Measurements from ENCODE around the gene S100A3. TPM values are rescaled to one million over a fixed set of nuclear protein-coding genes. Genes with fewer than 3 reads are reported as not detected.

S100A3 gene
- total RNA-seq, 2 experiments from 2014 or later, result not detected

- Mint-ChIP-seq H3K36me3 (ENCODE audit: low read depth) (no peaks in the 10 kb centered on the region), H3K4me3 (no peak overlapping the region), H3K9me3 (no peaks in the 10 kb centered on the region), H3K27me3 (no peaks in the 10 kb centered on the region), H3K27ac (no peak overlapping the region), H3K4me1 (peaks cover 44% of the 10 kb centered on the region)
- ChIA-PET CTCF (interaction anchor here (1.1 to 3.8 kb wide), 3 partner anchors 23 to 235 kb away, joined by 3 to 35 read pairs (median 3); partner anchors contain the start of genes S100A2 and S100A6), POLR2A (interaction anchor here (2.4 kb wide), 1 partner anchor 19 kb away, joined by 7 read pairs; no protein-coding TSS in a partner anchor)
- no peak for DNase-seq
Measured at GRCh38 chr1:153513023-153513422, 36.0 kb downstream of the S100A3 start.

- peak; percentile 80 for DNase-seq
- no peak overlapping the region for H3K4me3 Mint-ChIP-seq
- peaks cover 40% of the 10 kb centered on the region for H3K4me1 Mint-ChIP-seq
- CTCF ChIA-PET, result interaction anchor here (0.7 to 6.5 kb wide), 35 partner anchors 9 to 456 kb away, joined by 3 to 148 read pairs (median 6); partner anchors contain the start of genes CHTOP, CREB3L4, ILF2 and S100A1
- no peak overlapping the region for H3K27ac Mint-ChIP-seq
- no peaks in the 10 kb centered on the region for H3K36me3 Mint-ChIP-seq (ENCODE audit: low read depth)
- POLR2A ChIA-PET, result interaction anchor here (0.8 to 2.4 kb wide), 5 partner anchors 22 to 62 kb away, joined by 3 to 20 read pairs (median 9); no protein-coding TSS in a partner anchor
- no peaks in the 10 kb centered on the region for H3K27me3 Mint-ChIP-seq
- no peaks in the 10 kb centered on the region for H3K9me3 Mint-ChIP-seq
Measured at GRCh38 chr1:153510984-153511410, 38.1 kb downstream of the S100A3 start.

GRCh38 chr1:153509729-153510354, 39.2 kb downstream of the S100A3 start:
- ChIA-PET POLR2A (interaction anchor here (0.9 to 2.4 kb wide), 4 partner anchors 23 to 106 kb away, joined by 3 to 20 read pairs (median 8); partner anchors contain the start of gene S100A14), CTCF (interaction anchor here (0.8 to 6.5 kb wide), 18 partner anchors 8 to 246 kb away, joined by 3 to 148 read pairs (median 8); partner anchors contain the start of genes CHTOP, ILF2, S100A14 and S100A2)
- H3K27ac Mint-ChIP-seq, result no peak overlapping the region
- no peaks in the 10 kb centered on the region for H3K27me3 Mint-ChIP-seq
- H3K4me3 Mint-ChIP-seq, result no peak overlapping the region
- peak; percentile 77 for DNase-seq
- no peaks in the 10 kb centered on the region for H3K9me3 Mint-ChIP-seq
- peaks cover 29% of the 10 kb centered on the region for H3K4me1 Mint-ChIP-seq
- no peaks in the 10 kb centered on the region for H3K36me3 Mint-ChIP-seq (ENCODE audit: low read depth)

DNA sequence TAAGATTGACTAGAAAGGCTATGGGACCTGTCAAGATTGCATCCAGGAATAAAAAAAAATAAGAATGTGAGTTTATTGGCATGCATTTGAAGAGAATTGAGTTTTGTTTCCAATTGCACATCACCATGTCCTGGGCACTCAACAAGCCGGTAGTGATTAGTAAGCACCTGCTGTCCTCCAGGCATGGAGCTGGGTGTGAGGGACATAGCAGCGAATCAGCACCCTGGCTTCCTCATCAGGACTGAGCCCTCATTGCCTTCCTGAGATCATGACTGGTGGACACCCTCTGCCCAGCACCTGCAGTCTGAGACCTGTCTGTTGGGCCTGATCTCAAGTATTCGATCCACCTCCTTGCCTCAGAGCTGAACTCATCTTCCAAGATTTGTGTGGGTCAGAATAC, 40.0 kb downstream of the S100A3 start:
- POLR2A ChIA-PET, result interaction anchor here (0.9 kb wide), 1 partner anchor 59 kb away, joined by 3 read pairs; no protein-coding TSS in a partner anchor
- no peak overlapping the region for H3K4me3 Mint-ChIP-seq
- no peaks in the 10 kb centered on the region for H3K27me3 Mint-ChIP-seq
- DNase-seq, result no peak
- CTCF ChIA-PET, result interaction anchor here (3.0 to 6.5 kb wide), 7 partner anchors 11 to 126 kb away, joined by 12 to 148 read pairs (median 35); partner anchors contain the start of genes CHTOP, S100A14, S100A2 and S100A6
- H3K4me1 Mint-ChIP-seq, result peaks cover 25% of the 10 kb centered on the region
- H3K27ac Mint-ChIP-seq, result no peak overlapping the region
- no peaks in the 10 kb centered on the region for H3K9me3 Mint-ChIP-seq
- no peaks in the 10 kb centered on the region for H3K36me3 Mint-ChIP-seq (ENCODE audit: low read depth)

DNA sequence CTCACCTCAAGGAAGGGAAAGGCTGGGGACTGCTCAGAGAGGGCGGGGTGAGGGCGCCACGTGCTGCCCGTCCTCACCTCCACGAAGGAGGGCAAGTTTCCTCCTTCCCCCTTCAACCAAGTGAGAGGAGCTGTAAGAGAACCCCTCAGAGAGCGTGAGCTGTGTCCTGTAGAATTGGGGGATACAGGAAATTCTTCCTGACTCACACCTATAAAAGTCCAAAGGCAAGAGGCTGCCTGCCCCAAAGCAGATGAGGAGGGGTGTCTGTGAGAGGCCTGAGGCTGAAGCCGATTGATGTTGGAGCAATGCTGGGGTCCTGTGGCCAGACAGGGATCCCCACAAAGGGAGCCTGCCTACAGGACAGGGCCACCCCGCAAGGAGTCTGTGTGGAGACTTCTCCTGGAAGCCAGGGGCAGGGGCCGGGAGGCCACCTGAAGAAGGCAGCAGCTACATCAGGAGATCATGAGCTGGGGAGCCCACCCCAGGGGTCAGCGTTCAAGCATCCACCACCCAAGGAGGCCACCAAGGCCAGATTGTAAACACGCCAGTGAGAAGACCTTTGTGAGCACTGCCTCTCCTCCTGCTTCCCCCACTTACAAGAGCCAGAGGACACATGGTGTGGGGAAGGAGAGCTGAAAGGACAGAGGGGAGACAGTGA, 41.0 kb downstream of the S100A3 start:
- POLR2A ChIA-PET, result interaction anchor here (1.3 kb wide), 1 partner anchor 28 kb away, joined by 3 read pairs; the partner anchor contains the start of gene S100A6
- Mint-ChIP-seq H3K4me1 (peaks cover 19% of the 10 kb centered on the region), H3K4me3 (no peak overlapping the region), H3K9me3 (no peaks in the 10 kb centered on the region), H3K27me3 (no peaks in the 10 kb centered on the region), H3K36me3 (ENCODE audit: low read depth) (no peaks in the 10 kb centered on the region), H3K27ac (no peak overlapping the region)
- no peak for DNase-seq
- CTCF ChIA-PET, result interaction anchor here (0.6 to 6.5 kb wide), 5 partner anchors 10 to 144 kb away, joined by 4 to 148 read pairs (median 83); partner anchors contain the start of genes S100A14 and S100A6

GRCh38 chr1:153506831-153507413, 42.1 kb downstream of the S100A3 start:
- no peaks in the 10 kb centered on the region for H3K36me3 Mint-ChIP-seq (ENCODE audit: low read depth)
- no peak overlapping the region for H3K27ac Mint-ChIP-seq
- no peak for DNase-seq
- CTCF ChIA-PET, result interaction anchor here (5.2 to 6.5 kb wide), 3 partner anchors 27 to 110 kb away, joined by 83 to 148 read pairs (median 104); partner anchors contain the start of genes S100A14 and S100A6
- H3K9me3 Mint-ChIP-seq, result no peaks in the 10 kb centered on the region
- H3K4me1 Mint-ChIP-seq, result peaks cover 17% of the 10 kb centered on the region
- H3K4me3 Mint-ChIP-seq, result no peak overlapping the region
- no peaks in the 10 kb centered on the region for H3K27me3 Mint-ChIP-seq
- POLR2A ChIA-PET, result interaction anchor here (1.3 kb wide), 1 partner anchor 29 kb away, joined by 3 read pairs; the partner anchor contains the start of gene S100A6

GRCh38 chr1:153506386-153506785, 42.7 kb downstream of the S100A3 start:
- Mint-ChIP-seq H3K27me3 (no peaks in the 10 kb centered on the region), H3K4me3 (no peak overlapping the region), H3K4me1 (peaks cover 14% of the 10 kb centered on the region), H3K9me3 (no peaks in the 10 kb centered on the region), H3K27ac (no peak overlapping the region), H3K36me3 (ENCODE audit: low read depth) (no peaks in the 10 kb centered on the region)
- ChIA-PET CTCF (interaction anchor here (6.1 to 6.5 kb wide), 2 partner anchors 64 to 111 kb away, joined by 104 to 148 read pairs; partner anchors contain the start of gene S100A14), POLR2A (no interaction called here)
- no peak for DNase-seq

DNA sequence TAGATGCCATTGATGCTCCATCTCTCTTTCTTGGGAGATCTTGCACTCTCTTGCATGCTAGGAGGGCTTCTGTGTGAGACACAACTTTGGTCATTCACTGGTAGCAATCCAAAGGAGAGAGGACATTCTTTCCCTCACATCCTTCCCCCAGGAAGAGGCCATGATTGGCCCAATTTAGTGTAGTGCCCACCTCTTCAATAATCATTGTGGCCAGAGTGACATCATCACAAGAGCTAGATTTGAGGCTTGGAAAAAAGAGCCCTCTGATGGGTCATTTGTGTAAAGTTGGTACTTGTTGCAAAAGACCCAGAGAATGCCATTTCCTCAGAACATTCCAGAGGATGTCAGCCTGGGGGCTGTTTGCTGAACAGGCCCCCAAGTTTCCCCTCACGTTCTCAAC, 43.5 kb downstream of the S100A3 start:
- Mint-ChIP-seq H3K27me3 (peaks cover 2% of the 10 kb centered on the region), H3K9me3 (no peaks in the 10 kb centered on the region), H3K27ac (no peak overlapping the region), H3K4me3 (no peak overlapping the region), H3K36me3 (ENCODE audit: low read depth) (no peaks in the 10 kb centered on the region), H3K4me1 (peaks cover 6% of the 10 kb centered on the region)
- DNase-seq, result no peak
- ChIA-PET CTCF (interaction anchor here (1.6 kb wide), 1 partner anchor 10 kb away, joined by 6 read pairs; no protein-coding TSS in a partner anchor), POLR2A (no interaction called here)

DNA sequence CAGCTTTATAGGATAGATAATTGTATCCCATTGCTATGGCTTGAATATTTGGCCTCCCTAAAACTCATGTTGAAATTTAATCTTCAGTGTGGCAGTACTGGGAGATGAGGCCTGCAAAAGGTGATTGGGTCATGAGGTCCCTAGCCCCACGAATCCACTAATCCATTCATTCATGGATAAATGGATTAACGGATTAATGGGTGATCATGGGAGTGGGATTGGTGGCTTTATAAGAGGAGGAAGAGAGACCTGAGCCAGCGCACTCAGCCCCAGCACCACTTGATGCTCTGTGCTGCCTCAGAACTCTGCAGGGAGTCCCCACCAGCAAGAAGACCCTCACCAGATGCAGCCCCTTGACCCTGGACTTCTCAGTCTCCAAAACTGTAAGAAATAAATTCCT, 45.3 kb downstream of the S100A3 start:
- no peak overlapping the region for H3K27ac Mint-ChIP-seq
- ChIA-PET POLR2A (no interaction called here), CTCF (interaction anchor here (0.6 to 1.3 kb wide), 2 partner anchors 87 to 116 kb away, joined by 4 to 5 read pairs; no protein-coding TSS in a partner anchor)
- no peaks in the 10 kb centered on the region for H3K4me1 Mint-ChIP-seq
- no peak overlapping the region for H3K4me3 Mint-ChIP-seq
- H3K27me3 Mint-ChIP-seq, result peaks cover 14% of the 10 kb centered on the region
- no peaks in the 10 kb centered on the region for H3K36me3 Mint-ChIP-seq (ENCODE audit: low read depth)
- H3K9me3 Mint-ChIP-seq, result no peaks in the 10 kb centered on the region
- no peak for DNase-seq

DNA sequence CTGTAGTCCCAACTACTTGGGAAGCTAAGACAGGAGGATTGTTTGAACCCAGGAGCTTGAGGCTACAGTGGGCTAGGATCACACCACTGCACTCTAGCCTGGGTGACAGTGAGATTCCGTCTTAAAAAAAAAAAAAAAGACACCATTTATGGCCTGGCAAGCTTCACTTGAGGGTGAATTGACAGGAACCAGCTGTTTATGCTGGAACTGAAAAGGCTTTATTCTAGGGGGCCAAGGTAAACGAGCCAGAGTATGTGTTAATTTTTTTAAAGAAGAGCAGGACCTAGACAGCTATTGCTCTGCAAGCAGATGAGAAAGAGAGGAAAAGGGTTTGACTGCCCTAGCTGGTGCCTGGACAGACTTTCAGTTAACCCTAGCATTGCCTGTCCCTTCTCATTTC, 50.3 kb downstream of the S100A3 start:
- POLR2A ChIA-PET, result no interaction called here
- Mint-ChIP-seq H3K27ac (no peak overlapping the region), H3K27me3 (peaks cover 28% of the 10 kb centered on the region), H3K4me1 (no peaks in the 10 kb centered on the region), H3K9me3 (no peaks in the 10 kb centered on the region), H3K4me3 (no peak overlapping the region), H3K36me3 (ENCODE audit: low read depth) (no peaks in the 10 kb centered on the region)
- CTCF ChIA-PET, result interaction anchor here (0.6 to 2.1 kb wide), 2 partner anchors 11 to 278 kb away, joined by 3 to 12 read pairs; no protein-coding TSS in a partner anchor
- DNase-seq, result no peak
